WERI-Rb-1 (cell line): ENCODE results near the gene OR10W1.

ENCODE experiments used
- DNase-seq: peaks from one replicate; pipeline ENCODE4 v3.0.0-alpha.2; 2020
- H3K27ac ChIP-seq: fragments of 250-450 bp; sonication (Bioruptor Pico); 2 replicates; pipeline ENCODE4 v1.5.1; 2020; ENCODE audit warnings: mild to moderate bottlenecking, moderate library complexity
- H3K27me3 ChIP-seq: fragments of 250-450 bp; sonication (Bioruptor Pico); 2 replicates; pipeline ENCODE4 v1.5.1; 2021; ENCODE audit warnings: mild to moderate bottlenecking, low read depth, moderate library complexity; ENCODE audit not compliant: insufficient read depth, severe bottlenecking
- H3K36me3 ChIP-seq: fragments of 250-450 bp; sonication (Bioruptor Pico); 2 replicates; pipeline ENCODE4 v1.5.1; 2020; ENCODE audit warnings: mild to moderate bottlenecking, moderate library complexity
- H3K4me3 ChIP-seq: 2 replicates; pipeline ENCODE4 v1.5.1; 2011; ENCODE audit warnings: low read depth, mild to moderate bottlenecking, control low read depth, low read length
- H3K9me3 ChIP-seq: fragments of 250-450 bp; sonication (Bioruptor Pico); 2 replicates; pipeline ENCODE4 v1.5.1; 2021; ENCODE audit warnings: mild to moderate bottlenecking, moderate library complexity; ENCODE audit not compliant: severe bottlenecking
- CTCF ChIP-seq: IDR thresholded peaks from 2 replicates; pipeline ENCODE4 v1.5.1; 2011; ENCODE audit warnings: low read depth, mild to moderate bottlenecking, control low read depth, inconsistent platforms, low read length

Gene OR10W1

GRCh38 chr11:58285483-58286040 lies 17.5 kb upstream of the OR10W1 start:
- no peaks in the 10 kb centered on the region for H3K9me3 ChIP-seq
- no peak for TF ChIP-seq CTCF
- DNase-seq: no peak
- no peaks in the 10 kb centered on the region for H3K36me3 ChIP-seq
- H3K27ac ChIP-seq: no peak overlapping the region
- no peak overlapping the region for H3K4me3 ChIP-seq
- peaks cover 16% of the 10 kb centered on the region for H3K27me3 ChIP-seq

- no peak for DNase-seq
- Histone ChIP-seq H3K27ac (no peak overlapping the region), H3K9me3 (no peaks in the 10 kb centered on the region), H3K4me3 (no peak overlapping the region), H3K36me3 (no peaks in the 10 kb centered on the region), H3K27me3 (peaks cover 27% of the 10 kb centered on the region)
- TF ChIP-seq CTCF: no peak
Observed at GRCh38 chr11:58276151-58276550, 8.1 kb upstream of the OR10W1 start.

GRCh38 chr11:58275002-58275401 lies 6.9 kb upstream of the OR10W1 start:
- DNase-seq: no peak
- no peaks in the 10 kb centered on the region for H3K9me3 ChIP-seq
- peaks cover 32% of the 10 kb centered on the region for H3K27me3 ChIP-seq
- TF ChIP-seq CTCF: no peak
- no peak overlapping the region for H3K27ac ChIP-seq
- no peaks in the 10 kb centered on the region for H3K36me3 ChIP-seq
- H3K4me3 ChIP-seq: no peak overlapping the region

- H3K27ac ChIP-seq: no peak overlapping the region
- no peaks in the 10 kb centered on the region for H3K36me3 ChIP-seq
- H3K4me3 ChIP-seq: no peak overlapping the region
- no peak for DNase-seq
- H3K9me3 ChIP-seq: no peaks in the 10 kb centered on the region
- H3K27me3 ChIP-seq: peaks cover 21% of the 10 kb centered on the region
- no peak for TF ChIP-seq CTCF
Observed at GRCh38 chr11:58259983-58260382, 8.1 kb downstream of the OR10W1 start.

- H3K36me3 ChIP-seq: no peaks in the 10 kb centered on the region
- H3K27me3 ChIP-seq: peaks cover 18% of the 10 kb centered on the region
- TF ChIP-seq CTCF: no peak
- DNase-seq: no peak
- no peaks in the 10 kb centered on the region for H3K9me3 ChIP-seq
- no peak overlapping the region for H3K4me3 ChIP-seq
- no peak overlapping the region for H3K27ac ChIP-seq
Observed at GRCh38 chr11:58254936-58255335, 13.1 kb downstream of the OR10W1 start.

GRCh38 chr11:58243954-58244353 lies 24.1 kb downstream of the OR10W1 start:
- Histone ChIP-seq H3K27me3 (no peaks in the 10 kb centered on the region), H3K4me3 (no peak overlapping the region), H3K36me3 (no peaks in the 10 kb centered on the region), H3K9me3 (peaks cover 2% of the 10 kb centered on the region), H3K27ac (no peak overlapping the region)
- no peak for DNase-seq
- no peak for TF ChIP-seq CTCF
